K562 (cell line): Measurements from ENCODE around the gene PITX1. TPM values are rescaled to one million over a fixed set of nuclear protein-coding genes. Genes with fewer than 3 reads are reported as not detected.
A peak's percentile ranks its signal among the peaks of the same experiment; 100 is the strongest.

Source experiments
- ATAC-seq: fragments of 200-7000 bp; cut with Tn5 transposase; 3 replicates; pipeline ENCODE4 v1.9.1; 2020; ENCODE audit warnings: moderate library complexity
- BruUV-seq: library from RNA; stranded (reverse); fragments of 400-500 nt; replicated peaks from 2 replicates; lab custom pipeline; 2021; lab: Mats Ljungman, UMichigan
- CTCF ChIA-PET: fragments of 300-600 bp; formaldehyde crosslinking; extraction: SDS; loops from one replicate; lab custom pipeline; 2021; ENCODE audit warnings: low intra/inter-chr PET ratio; lab: Yijun Ruan, JAX
- POLR2A ChIA-PET: fragments of 300-600, 350-650 bp; sonication (Branson Sonifier 250); formaldehyde crosslinking; extraction: SDS; loops from one replicate; lab custom pipeline; 2021; ENCODE audit warnings: antibody characterized with exemption, inconsistent platforms; lab: Yijun Ruan, JAX
- DNase-seq, 4 experiments: peaks; one replicate each; pipeline versions ENCODE4 v3.0.0 to v3.0.0-alpha.2; 2011 to 2018; ENCODE audit warnings: low spot score in 3 of 4, mixed read lengths in 3 of 4; ENCODE audit errors: extremely low read depth in 1 of 4
- FAIRE-seq: peaks from 2 replicates; lab custom pipeline; 2011; peaks lifted over from hg19 to GRCh38; lab: Jason Lieb, UNC
- H2AFZ ChIP-seq: 2 replicates; pipeline ENCODE4 v1.6.0; 2011; ENCODE audit warnings: low read depth, low read length, control low read depth, inconsistent platforms
- H3K27ac ChIP-seq: fragments of 200-600 bp; 3 replicates; pipeline ENCODE4 v1.8.0; 2011; ENCODE audit warnings: low read depth, mild to moderate bottlenecking, control low read depth, inconsistent platforms, low read length, moderate library complexity, mixed read lengths; ENCODE audit errors: extremely low read depth
- H3K27me3 ChIP-seq, 2 experiments: fragments of 300-600 bp in 1 of 2; 2 replicates in 1 of 2; 3 replicates in 1 of 2; pipeline versions ENCODE4 v1.6.0 to v1.8.0; 2011; ENCODE audit warnings: inconsistent platforms in 2 of 2, low read length in 2 of 2, mild to moderate bottlenecking in 1 of 2, mixed read lengths in 1 of 2, moderate library complexity in 1 of 2; ENCODE audit not compliant: control insufficient read depth in 2 of 2, insufficient read depth in 2 of 2
- H3K36me3 ChIP-seq: fragments of 300-600 bp; 3 replicates; pipeline ENCODE4 v1.8.0; 2011; ENCODE audit warnings: mild to moderate bottlenecking, low read length, inconsistent platforms; ENCODE audit not compliant: control insufficient read depth, insufficient read depth
- H3K4me1 ChIP-seq, 2 experiments: fragments of 200-600 bp in 1 of 2; replicated peaks in 1 of 2; 2 replicates in 1 of 2; 3 replicates in 1 of 2; pipeline versions ENCODE4 v1.5.1 to v1.8.0; 2011; ENCODE audit warnings: inconsistent platforms in 2 of 2, low read length in 2 of 2, mild to moderate bottlenecking in 1 of 2, mixed read lengths in 1 of 2, moderate library complexity in 1 of 2; ENCODE audit not compliant: control insufficient read depth in 2 of 2, insufficient read depth in 2 of 2
- H3K4me2 ChIP-seq: 2 replicates; pipeline ENCODE4 v1.6.1; 2011; ENCODE audit warnings: low read length, control low read depth, inconsistent platforms, mixed read lengths; ENCODE audit not compliant: insufficient read depth
- H3K4me3 ChIP-seq: fragments of 200-600 bp; sonication (generic), shearing (Covaris generic); 2 replicates; pipeline ENCODE4 v1.5.1; 2016; ENCODE audit warnings: control low read depth, inconsistent platforms
- H3K79me2 ChIP-seq: fragments of 200-600 bp; 3 replicates; pipeline ENCODE4 v1.8.0; 2011; ENCODE audit warnings: low read length, inconsistent platforms; ENCODE audit not compliant: control insufficient read depth, insufficient read depth
- H3K9ac ChIP-seq, 2 experiments: 2 replicates each; pipeline versions ENCODE4 v1.6.0 to v1.6.1; 2011; ENCODE audit warnings: low read depth in 2 of 2, low read length in 2 of 2, control low read depth in 1 of 2, inconsistent platforms in 1 of 2, mild to moderate bottlenecking in 1 of 2, mixed read lengths in 1 of 2; ENCODE audit not compliant: insufficient read depth in 1 of 2
- H3K9me1 ChIP-seq: one replicate; pipeline ENCODE4 v1.6.0; 2011; ENCODE audit warnings: inconsistent platforms, mild to moderate bottlenecking, low read length, moderate library complexity; ENCODE audit not compliant: control insufficient read depth, insufficient read depth
- H3K9me3 ChIP-seq: replicated peaks from 2 replicates; pipeline ENCODE4 v1.5.1; 2011; ENCODE audit warnings: low read depth, low read length, inconsistent platforms; ENCODE audit not compliant: control insufficient read depth, insufficient read depth
- H4K20me1 ChIP-seq: replicated peaks from 2 replicates; pipeline ENCODE4 v1.6.1; 2011; ENCODE audit warnings: low read length, inconsistent platforms, mixed read lengths; ENCODE audit not compliant: control insufficient read depth, insufficient read depth
- CEBPB ChIP-seq: fragments of 450-650 bp; IDR thresholded peaks from 2 replicates; pipeline ENCODE4 v1.6.1; 2016; ENCODE audit warnings: missing genetic modification characterization, missing compliant biosample characterization
- ESRRB ChIP-seq: fragments of 250-450 bp; sonication (Bioruptor Pico); IDR thresholded peaks from 2 replicates; pipeline ENCODE4 v1.5.0; 2020; ENCODE audit warnings: mild to moderate bottlenecking, moderate library complexity, borderline replicate concordance
- FOS ChIP-seq: IDR thresholded peaks from 3 replicates; pipeline ENCODE4 v1.6.1; 2011; ENCODE audit not compliant: insufficient read length; ENCODE audit errors: extremely low read depth
- JUNB ChIP-seq: fragments of 450-650 bp; formaldehyde crosslinking; conservative IDR thresholded peaks from 2 replicates; pipeline ENCODE4 v1.4.0; 2020; ENCODE audit warnings: mild to moderate bottlenecking
- MAFK ChIP-seq: IDR thresholded peaks from 2 replicates; pipeline ENCODE4 v1.6.1; 2011; ENCODE audit warnings: low read length, improper control_type of control experiment
- PHB2 ChIP-seq: fragments of 450-650 bp; IDR thresholded peaks from 2 replicates; pipeline ENCODE4 v1.6.1; 2017; ENCODE audit warnings: low read depth
- POLR2AphosphoS5 ChIP-seq: IDR thresholded peaks from 2 replicates; pipeline ENCODE4 v1.6.1; 2011; ENCODE audit warnings: mild to moderate bottlenecking, low read depth, low read length, moderate library complexity; ENCODE audit not compliant: control insufficient read depth, insufficient read depth
- SAFB2 ChIP-seq: fragments of 200-400 bp; formaldehyde crosslinking; IDR thresholded peaks from 2 replicates; pipeline ENCODE4 v1.6.1; 2018; ENCODE audit warnings: borderline replicate concordance, low read length, low read depth, moderate library complexity; ENCODE audit not compliant: severe bottlenecking
- TCF3 ChIP-seq: sonication (generic); formaldehyde crosslinking; IDR thresholded peaks from 2 replicates; pipeline ENCODE4 v1.4.0; 2020; ENCODE audit warnings: mild to moderate bottlenecking, missing genetic modification reagents
- VEZF1 ChIP-seq: fragments of 200-800 bp; sonication (Bioruptor generic); IDR thresholded peaks from 2 replicates; pipeline ENCODE4 v1.6.1; 2017; ENCODE audit warnings: missing genetic modification characterization, missing compliant biosample characterization
- WHSC1 ChIP-seq: IDR thresholded peaks from one replicate; pipeline ENCODE4 v1.6.1; 2012; ENCODE audit warnings: low read length, control low read depth, inconsistent platforms
- ZNF174 ChIP-seq: fragments of 250-450 bp; sonication (Bioruptor Pico); IDR thresholded peaks from 2 replicates; pipeline ENCODE4 v1.4.0; 2020; ENCODE audit warnings: mild to moderate bottlenecking
- ZNF407 ChIP-seq: fragments of 450-650 bp; IDR thresholded peaks from 2 replicates; pipeline ENCODE4 v1.6.1; 2016; ENCODE audit warnings: low read depth
- WGBS: fragments of 100-300 bp; shearing (Covaris generic); methylation state at CpG from one replicate; pipeline ENCODE4 v1.1.6; 2016; ENCODE audit warnings: low coverage, mixed read lengths; ENCODE audit not compliant: insufficient coverage; ENCODE audit errors: missing lambda C conversion rate; 5-methylcytosine and 5-hydroxymethylcytosine counted together
- in situ Hi-C: fragments of 300-500 bp; cut with MboI; formaldehyde crosslinking; loops from 4 replicates; pipeline ENCODE4 v1.15.0; 2018; ENCODE audit warnings: inconsistent platforms, mixed read lengths
- intact Hi-C: fragments of 100-400 bp; cut with micrococcal nuclease; formaldehyde crosslinking; loops from 2 replicates; pipeline ENCODE4 v1.14.2; 2022
- polyA plus RNA-seq, 8 experiments: library from polyadenylated mRNA; depleted of rRNA in 4 of 8; stranded (reverse) in 5 of 8; unstranded in 3 of 8; fragments of >200 nt; fragmentation: Nextera tagmentation in 2 of 8; fragmentation: Illumina TruSeq in 1 of 8; extraction: Ambion mirVana in 2 of 8; extraction: Trizol in 1 of 8; gene quantifications; 2 replicates each; pipeline versions ENCODE4 v1.2.1 to v1.2.3, GENCODE V29; 2011 to 2014; ENCODE audit warnings: inconsistent platforms in 1 of 8, missing spikeins in 1 of 8
- total RNA-seq, 7 experiments: library from RNA; depleted of rRNA in 6 of 7; stranded (reverse); fragments of >200 nt in 6 of 7; fragmentation: Illumina TruSeq in 2 of 7; extraction: Trizol in 2 of 7; gene quantifications; 2 replicates each; pipeline versions ENCODE4 v1.2.1 to v1.2.3, GENCODE V29; 2011 to 2021; ENCODE audit warnings: low replicate concordance in 1 of 7
- TF ChIP-seq, protein P1 (sequence below): fragments of 250-450 bp; sonication (Bioruptor Pico); IDR thresholded peaks from 2 replicates; pipeline ENCODE4 v1.8.0; 2021; ENCODE audit warnings: borderline replicate concordance, mild to moderate bottlenecking, moderate library complexity; ENCODE audit not compliant: poor library complexity, severe bottlenecking

The PITX1 gene
- total and polyA plus RNA-seq, 9 of the 15 experiments (the other 6 are each of a cell fraction or from before 2014, with no cell fraction given), result 0.13 to 88.2 (median 24.9) TPM

DNA sequence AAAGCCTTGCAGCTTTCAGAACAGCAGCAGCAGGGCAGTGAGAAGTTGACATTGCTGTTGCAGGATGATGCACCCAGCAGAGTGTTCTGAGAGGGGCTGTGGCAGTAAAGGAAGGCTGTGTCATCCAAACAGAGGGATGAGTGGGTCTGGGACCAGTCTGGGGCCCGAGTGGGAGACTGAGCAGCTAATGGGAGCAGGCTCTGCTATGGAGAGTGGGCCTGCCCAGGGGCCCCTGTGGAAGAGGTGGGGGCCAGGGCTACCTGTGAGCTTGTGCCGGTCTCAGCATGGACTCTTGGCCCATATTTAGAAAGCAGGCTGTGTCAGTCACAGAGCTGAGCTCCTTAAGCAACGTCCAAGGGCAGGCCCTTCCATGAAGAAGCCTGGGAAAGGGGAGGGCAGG, 26.0 kb upstream of the PITX1 start:
- in situ Hi-C loops (no loop called here), intact Hi-C loops (no loop called here)
- Histone ChIP-seq H3K27ac (no peak overlapping the region), H3K4me3 (no peak overlapping the region), H3K4me2 (no peak overlapping the region), H3K36me3 (no peaks in the 10 kb centered on the region), H3K9ac (peak overlapping the region in 1 of 2 experiments; percentile 43; a peak in 2 of 4 replicates), H3K27me3 (peaks cover 0 to 7% of the 10 kb centered on the region in 2 experiments; a peak in 1 of 5 replicates), H4K20me1 (no peaks in the 10 kb centered on the region), H3K9me3 (no peaks in the 10 kb centered on the region), H3K4me1 (peaks cover 4 to 20% of the 10 kb centered on the region in 2 experiments; a peak in 3 of 5 replicates), H2AFZ (no peak overlapping the region), H3K9me1 (no peaks in the 10 kb centered on the region), H3K79me2 (no peaks in the 10 kb centered on the region)
- ChIA-PET POLR2A (interaction anchor here (4.3 kb wide), 1 partner anchor 12 kb away, joined by 19 read pairs; no protein-coding TSS in a partner anchor), CTCF (no interaction called here)
- no TSS peak for BruUV-seq
- 21% methylated on average over 3 of the region's 3 CpGs for WGBS
- ATAC-seq, result no peak
- FAIRE-seq, result no peak
- no peak for DNase-seq
- TF ChIP-seq, protein P1, sequence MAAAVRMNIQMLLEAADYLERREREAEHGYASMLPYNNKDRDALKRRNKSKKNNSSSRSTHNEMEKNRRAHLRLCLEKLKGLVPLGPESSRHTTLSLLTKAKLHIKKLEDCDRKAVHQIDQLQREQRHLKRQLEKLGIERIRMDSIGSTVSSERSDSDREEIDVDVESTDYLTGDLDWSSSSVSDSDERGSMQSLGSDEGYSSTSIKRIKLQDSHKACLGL (CRISPR knock-in tag), result no peak
- no peak for TF ChIP-seq VEZF1 (CRISPR knock-in tag)
- no peak for TF ChIP-seq WHSC1
- no peak for TF ChIP-seq ESRRB (CRISPR knock-in tag)
- no peak for TF ChIP-seq TCF3
- TF ChIP-seq MAFK, result no peak
- no peak for TF ChIP-seq POLR2AphosphoS5
- TF ChIP-seq SAFB2, result no peak
- TF ChIP-seq JUNB (CRISPR knock-in tag), result no peak
- no peak for TF ChIP-seq FOS
- no peak for TF ChIP-seq CEBPB (tag)
- TF ChIP-seq ZNF174 (CRISPR knock-in tag), result no peak
- TF ChIP-seq ZNF407, result no peak
- TF ChIP-seq PHB2, result no peak
